22Rv1 (cell line): Measurements from ENCODE around the gene CCL16.

Experiments used
- H3K27ac ChIP-seq: fragments of 450-650 bp; 2 replicates; pipeline ENCODE4 v1.5.1; 2017
- ZFX ChIP-seq: fragments of 450-650 bp; IDR thresholded peaks from 2 replicates; pipeline ENCODE4 v1.6.1; 2017; ENCODE audit warnings: antibody characterized with exemption, borderline replicate concordance
- TF ChIP-seq, protein P1 (sequence below): fragments of 450-650 bp; IDR thresholded peaks from 2 replicates; pipeline ENCODE4 v1.5.1; 2017; ENCODE audit warnings: mild to moderate bottlenecking

The CCL16 gene

DNA sequence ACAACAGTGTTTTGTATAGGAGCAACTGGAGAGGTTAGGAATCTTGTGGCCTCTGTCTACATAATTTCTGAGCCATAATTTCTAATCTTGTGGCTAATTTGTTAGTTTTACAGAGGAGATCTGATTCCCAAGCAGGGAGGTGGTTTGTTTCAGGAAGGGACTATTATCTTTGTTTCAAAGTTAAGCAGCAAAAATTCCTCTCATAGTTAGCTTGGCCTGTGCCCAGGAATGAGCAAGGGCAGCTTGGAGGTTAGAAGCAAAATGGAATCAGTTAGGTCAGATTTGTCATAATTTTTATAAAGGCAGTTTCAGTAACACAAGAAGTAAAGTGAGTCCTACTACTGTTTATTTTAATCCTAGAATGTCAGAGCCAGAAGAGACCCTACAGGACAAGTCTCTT is 48.7 kb downstream of the CCL16 start:
- no peak overlapping the region for H3K27ac ChIP-seq
- TF ChIP-seq, protein P1, sequence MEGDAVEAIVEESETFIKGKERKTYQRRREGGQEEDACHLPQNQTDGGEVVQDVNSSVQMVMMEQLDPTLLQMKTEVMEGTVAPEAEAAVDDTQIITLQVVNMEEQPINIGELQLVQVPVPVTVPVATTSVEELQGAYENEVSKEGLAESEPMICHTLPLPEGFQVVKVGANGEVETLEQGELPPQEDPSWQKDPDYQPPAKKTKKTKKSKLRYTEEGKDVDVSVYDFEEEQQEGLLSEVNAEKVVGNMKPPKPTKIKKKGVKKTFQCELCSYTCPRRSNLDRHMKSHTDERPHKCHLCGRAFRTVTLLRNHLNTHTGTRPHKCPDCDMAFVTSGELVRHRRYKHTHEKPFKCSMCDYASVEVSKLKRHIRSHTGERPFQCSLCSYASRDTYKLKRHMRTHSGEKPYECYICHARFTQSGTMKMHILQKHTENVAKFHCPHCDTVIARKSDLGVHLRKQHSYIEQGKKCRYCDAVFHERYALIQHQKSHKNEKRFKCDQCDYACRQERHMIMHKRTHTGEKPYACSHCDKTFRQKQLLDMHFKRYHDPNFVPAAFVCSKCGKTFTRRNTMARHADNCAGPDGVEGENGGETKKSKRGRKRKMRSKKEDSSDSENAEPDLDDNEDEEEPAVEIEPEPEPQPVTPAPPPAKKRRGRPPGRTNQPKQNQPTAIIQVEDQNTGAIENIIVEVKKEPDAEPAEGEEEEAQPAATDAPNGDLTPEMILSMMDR, result no peak
- TF ChIP-seq ZFX, result no peak

DNA sequence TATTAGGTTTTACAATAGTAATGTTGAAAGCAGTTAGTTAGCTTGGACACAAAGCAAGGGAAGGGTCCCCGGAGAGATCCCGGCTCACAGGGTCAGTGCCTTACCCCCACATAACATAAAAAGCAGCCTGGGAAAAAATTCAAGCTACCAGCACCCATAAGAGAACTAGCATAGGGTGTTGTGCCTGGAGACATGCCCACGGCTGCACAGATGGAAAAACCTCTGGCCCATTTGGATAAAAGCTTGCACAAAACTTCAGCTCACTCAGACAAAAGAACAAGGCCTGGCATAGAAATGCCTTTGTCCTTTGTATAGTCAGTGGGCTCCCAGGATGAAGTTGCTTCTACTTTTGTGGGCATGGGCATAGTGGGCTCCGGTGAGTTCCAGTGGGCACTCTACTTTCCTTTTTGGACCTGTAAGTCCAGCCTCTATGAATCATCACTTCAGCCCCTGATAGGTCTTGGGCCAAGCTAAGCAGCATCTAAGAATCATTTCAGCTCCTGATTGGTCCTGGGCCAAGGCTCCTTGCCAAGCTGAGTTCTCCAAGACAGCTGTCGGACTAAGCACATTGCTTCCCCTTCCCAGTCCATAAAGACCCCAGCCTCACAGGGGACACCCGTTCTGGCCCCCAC is 49.4 kb downstream of the CCL16 start:
- no peak overlapping the region for H3K27ac ChIP-seq
- TF ChIP-seq ZFX, result no peak
- TF ChIP-seq, protein P1, result no peak

DNA sequence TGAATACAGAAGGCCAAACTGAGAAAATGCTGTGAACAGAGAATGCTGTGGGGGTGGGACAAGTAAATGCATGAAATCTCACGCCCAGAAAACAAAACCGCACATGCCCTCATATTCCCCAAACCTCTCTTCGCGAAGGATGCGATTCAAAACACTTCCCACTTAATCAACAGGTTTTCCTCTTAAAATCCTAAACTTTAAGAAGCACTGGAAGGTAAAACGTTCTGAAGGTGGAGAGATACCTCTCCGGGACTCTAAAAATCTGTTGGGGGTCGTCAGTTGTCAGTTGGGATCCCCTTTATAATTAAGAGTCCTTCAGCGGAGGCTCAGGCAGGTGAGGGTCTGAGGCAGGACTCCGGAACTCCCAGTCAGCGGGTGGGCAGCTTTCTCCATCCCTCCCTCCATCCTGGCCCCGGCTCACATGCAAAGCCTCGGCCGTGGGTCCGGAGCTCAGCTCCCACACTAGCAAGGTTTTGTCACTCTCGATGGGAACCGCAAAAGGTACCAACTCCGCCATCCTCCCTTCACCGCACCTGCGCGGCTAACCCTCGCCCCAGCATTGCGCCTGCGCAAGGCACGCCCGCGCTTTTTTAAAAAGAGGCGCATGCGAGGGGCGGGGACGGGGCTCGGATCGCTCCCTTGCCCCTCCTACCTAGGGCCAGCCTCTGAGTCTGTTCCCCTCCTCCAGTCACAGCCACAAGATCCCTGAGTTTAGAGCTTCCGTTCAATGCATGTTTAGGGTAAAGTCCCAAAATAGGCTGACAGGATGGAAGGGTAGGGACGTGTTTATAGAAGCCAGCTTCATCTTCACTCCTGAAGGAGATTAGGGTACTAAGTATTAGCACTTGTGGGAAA is 50.9 kb downstream of the CCL16 start, which contains the start of gene RDM1:
RDM1 (minus strand) TSS at position 563 of the 855 bp plus-strand sequence; CDS start at position 517, 46 bp downstream.
- peak within 1 kb of the TSS; percentile 49 for H3K27ac ChIP-seq
- TF ChIP-seq ZFX, result no peak
- TF ChIP-seq, protein P1, result no peak

DNA sequence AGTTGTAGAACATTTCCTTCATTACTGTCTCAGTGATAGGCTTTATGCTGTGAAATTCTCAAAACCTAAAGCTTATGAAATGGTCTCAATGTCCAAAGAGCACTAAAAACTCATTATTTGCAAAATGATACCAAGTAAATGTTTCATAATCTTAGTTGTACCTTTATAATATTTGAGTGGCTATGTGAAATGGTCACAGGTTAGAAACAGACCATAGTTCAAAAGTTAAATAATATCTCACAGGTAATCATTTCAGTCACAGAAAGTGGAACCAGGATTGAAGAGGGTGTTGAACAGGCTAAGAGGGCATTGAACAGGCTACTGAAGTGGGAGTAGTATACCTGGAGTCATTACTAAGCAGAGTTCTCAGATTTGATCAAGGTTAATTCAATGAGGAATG is 53.6 kb downstream of the CCL16 start:
- TF ChIP-seq ZFX, result no peak

More for the DNA sequence above, 53.6 kb downstream of the CCL16 start:
- H3K27ac ChIP-seq, result no peak overlapping the region
